GM11168 (cell line): ENCODE measurements around the gene CIART.
"Not testable (repeated sequence)": the region's sequence is repeated elsewhere in the genome, so short reads cannot be mapped to it uniquely, and the experiment has no call there.

Experiments used
- in situ Hi-C: fragments of 300-500 bp; cut with MboI; formaldehyde crosslinking; loops from one replicate; pipeline ENCODE4 v1.12.0; 2022; ENCODE audit warnings: low sequenced_read_pairs; ENCODE audit not compliant: unreplicated experiment

The CIART gene

GRCh38 chr1:150299716-150300115 lies 17.4 kb downstream of the CIART start:
- in situ Hi-C loops = no loop called here

- in situ Hi-C loops = no loop called here
Measured at GRCh38 chr1:150302338-150302737, 20.0 kb downstream of the CIART start.

- in situ Hi-C loops = no loop called here
Measured at GRCh38 chr1:150302902-150303301, 20.5 kb downstream of the CIART start.

GRCh38 chr1:150308585-150308984 lies 26.2 kb downstream of the CIART start:
- in situ Hi-C loops = not testable (repeated sequence)

GRCh38 chr1:150309758-150310508 lies 27.6 kb downstream of the CIART start:
- in situ Hi-C loops = no loop called here

- in situ Hi-C loops = no loop called here
Measured at GRCh38 chr1:150311762-150312161, 29.4 kb downstream of the CIART start.

GRCh38 chr1:150314691-150315090 lies 32.3 kb downstream of the CIART start:
- in situ Hi-C loops = not testable (repeated sequence)

- in situ Hi-C loops = no loop called here
Measured at GRCh38 chr1:150320667-150320978, 38.3 kb downstream of the CIART start.

GRCh38 chr1:150321826-150322166 lies 39.4 kb downstream of the CIART start:
- in situ Hi-C loops = no loop called here

- in situ Hi-C loops = no loop called here
Measured at GRCh38 chr1:150322310-150322709, 40.0 kb downstream of the CIART start.

GRCh38 chr1:150332651-150333290 lies 50.4 kb downstream of the CIART start:
- in situ Hi-C loops = no loop called here
